Ishikawa (cell line): ENCODE data around the gene DRICH1.

Experiments used
- CREB1 ChIP-seq: IDR thresholded peaks from 2 replicates; pipeline ENCODE4 v1.6.1; 2012; ENCODE audit warnings: low read depth
- EGR1 ChIP-seq: IDR thresholded peaks from 2 replicates; pipeline ENCODE4 v1.6.1; 2012
- EP300 ChIP-seq: IDR thresholded peaks from 2 replicates; pipeline ENCODE4 v1.6.1; 2012; ENCODE audit warnings: borderline replicate concordance
- FOXM1 ChIP-seq: IDR thresholded peaks from 2 replicates; pipeline ENCODE4 v1.6.1; 2012; ENCODE audit warnings: low read depth, borderline replicate concordance
- NFIC ChIP-seq: IDR thresholded peaks from 2 replicates; pipeline ENCODE4 v1.6.1; 2012
- RAD21 ChIP-seq: IDR thresholded peaks from 2 replicates; pipeline ENCODE4 v1.6.1; 2012; ENCODE audit warnings: low read depth
- TAF1 ChIP-seq: IDR thresholded peaks from 2 replicates; pipeline ENCODE4 v1.6.1; 2012; ENCODE audit warnings: low read depth, mild to moderate bottlenecking
- TCF12 ChIP-seq: IDR thresholded peaks from 2 replicates; pipeline ENCODE4 v1.6.1; 2012; ENCODE audit warnings: low read depth
- TEAD4 ChIP-seq: IDR thresholded peaks from 2 replicates; pipeline ENCODE4 v1.6.1; 2012
- YY1 ChIP-seq: IDR thresholded peaks from 2 replicates; pipeline ENCODE4 v1.6.1; 2012; ENCODE audit warnings: low read depth
- ZBTB7A ChIP-seq: IDR thresholded peaks from 2 replicates; pipeline ENCODE4 v1.6.1; 2012; ENCODE audit warnings: low read depth
- TF ChIP-seq, protein P1 (sequence below): IDR thresholded peaks from 2 replicates; pipeline ENCODE4 v1.6.1; 2012; ENCODE audit warnings: low read depth, mild to moderate bottlenecking
- TF ChIP-seq, protein P2 (sequence below): IDR thresholded peaks from 2 replicates; pipeline ENCODE4 v1.6.1; 2012

GRCh38 chr22:23681026-23681809 is 49.1 kb upstream of the DRICH1 start:
- TF ChIP-seq CREB1 (no peak), EGR1 (no peak), YY1 (no peak), TAF1 (no peak), RAD21 (no peak), TEAD4 (no peak), FOXM1 (no peak), ZBTB7A (no peak), EP300 (no peak), NFIC (no peak), TCF12 (no peak)
- TF ChIP-seq, protein P1, sequence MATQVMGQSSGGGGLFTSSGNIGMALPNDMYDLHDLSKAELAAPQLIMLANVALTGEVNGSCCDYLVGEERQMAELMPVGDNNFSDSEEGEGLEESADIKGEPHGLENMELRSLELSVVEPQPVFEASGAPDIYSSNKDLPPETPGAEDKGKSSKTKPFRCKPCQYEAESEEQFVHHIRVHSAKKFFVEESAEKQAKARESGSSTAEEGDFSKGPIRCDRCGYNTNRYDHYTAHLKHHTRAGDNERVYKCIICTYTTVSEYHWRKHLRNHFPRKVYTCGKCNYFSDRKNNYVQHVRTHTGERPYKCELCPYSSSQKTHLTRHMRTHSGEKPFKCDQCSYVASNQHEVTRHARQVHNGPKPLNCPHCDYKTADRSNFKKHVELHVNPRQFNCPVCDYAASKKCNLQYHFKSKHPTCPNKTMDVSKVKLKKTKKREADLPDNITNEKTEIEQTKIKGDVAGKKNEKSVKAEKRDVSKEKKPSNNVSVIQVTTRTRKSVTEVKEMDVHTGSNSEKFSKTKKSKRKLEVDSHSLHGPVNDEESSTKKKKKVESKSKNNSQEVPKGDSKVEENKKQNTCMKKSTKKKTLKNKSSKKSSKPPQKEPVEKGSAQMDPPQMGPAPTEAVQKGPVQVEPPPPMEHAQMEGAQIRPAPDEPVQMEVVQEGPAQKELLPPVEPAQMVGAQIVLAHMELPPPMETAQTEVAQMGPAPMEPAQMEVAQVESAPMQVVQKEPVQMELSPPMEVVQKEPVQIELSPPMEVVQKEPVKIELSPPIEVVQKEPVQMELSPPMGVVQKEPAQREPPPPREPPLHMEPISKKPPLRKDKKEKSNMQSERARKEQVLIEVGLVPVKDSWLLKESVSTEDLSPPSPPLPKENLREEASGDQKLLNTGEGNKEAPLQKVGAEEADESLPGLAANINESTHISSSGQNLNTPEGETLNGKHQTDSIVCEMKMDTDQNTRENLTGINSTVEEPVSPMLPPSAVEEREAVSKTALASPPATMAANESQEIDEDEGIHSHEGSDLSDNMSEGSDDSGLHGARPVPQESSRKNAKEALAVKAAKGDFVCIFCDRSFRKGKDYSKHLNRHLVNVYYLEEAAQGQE: no peak
- TF ChIP-seq, protein P2, sequence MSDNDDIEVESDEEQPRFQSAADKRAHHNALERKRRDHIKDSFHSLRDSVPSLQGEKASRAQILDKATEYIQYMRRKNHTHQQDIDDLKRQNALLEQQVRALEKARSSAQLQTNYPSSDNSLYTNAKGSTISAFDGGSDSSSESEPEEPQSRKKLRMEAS: no peak
